Heart left ventricle (tissue), 13 donors: ENCODE results near the gene MAP3K5.

Experiments
- POLR2A ChIP-seq, 2 donors: fragments of 450-650 bp; IDR thresholded peaks; one replicate each; pipeline ENCODE4 v1.6.1; 2017; ENCODE audit warnings: antibody characterized with exemption in 2 of 2, mild to moderate bottlenecking in 2 of 2, moderate library complexity in 2 of 2
- TF ChIP-seq, protein P1 (sequence below), 12 donors: fragments of 200-600 bp; sonication (generic) in 4 of 12; IDR thresholded peaks; one replicate each; pipeline versions ENCODE4 v1.5.0 to v1.8.0; 2018 to 2022; ENCODE audit warnings: antibody characterized with exemption in 12 of 12, mild to moderate bottlenecking in 5 of 12
- donor health status: ischemic (EF 13 %, LVEDD 7.1; RV severe dilation, severe dysfunction).
- donor health status: DM: no; HTN: yes; CAD: no.
- donor health status: DM: no; HTN: no; CAD: no.
- donor health status: ischemic (EF 25% LVEDD 6.9; RV normal size, moderate dysfunction).
- donor health status: ischemic (EF 25% LVEDD 5.7; RV mildly dilated, moderate dysfunction).
- donor health status: ischemic (EF 35%, LVEDD 5.7; RV mildly dilated, moderate dysfunction).
- donor health status: nonischemic (EF 11% LVEDD 7.7; RV severe dilation, severe dysfunction).
- donor health status: DM: yes; HTN: yes; CAD: no.
- donor health status: PGD.
- donor health status: ischemic (EF 29% LVEDD 5.4; RV normal size, mild dysfunction).
- donor health status: nonischemic (EF 23%, LVEDD 6.1; RV moderate dilation, normal function).

DNA sequence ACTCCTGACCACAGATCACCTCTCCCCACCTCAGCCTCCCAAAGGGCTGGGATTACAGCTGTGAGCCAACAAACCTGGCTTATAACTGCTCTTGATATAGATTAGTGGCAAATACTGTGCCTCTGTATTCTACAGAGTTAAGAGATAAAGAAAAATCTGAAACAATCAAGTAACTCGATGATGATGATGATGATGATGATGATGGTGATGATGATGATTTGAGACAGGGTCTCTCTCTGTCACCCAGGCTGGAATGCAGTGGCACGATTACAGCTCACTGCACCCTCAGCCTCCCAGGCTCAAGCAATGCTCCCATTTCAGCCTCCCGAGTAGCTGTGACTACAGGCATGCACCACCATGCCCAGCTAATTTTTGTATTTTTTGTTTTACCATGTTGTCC lies 175.8 kb downstream of the MAP3K5 start:
- TF ChIP-seq, protein P1, sequence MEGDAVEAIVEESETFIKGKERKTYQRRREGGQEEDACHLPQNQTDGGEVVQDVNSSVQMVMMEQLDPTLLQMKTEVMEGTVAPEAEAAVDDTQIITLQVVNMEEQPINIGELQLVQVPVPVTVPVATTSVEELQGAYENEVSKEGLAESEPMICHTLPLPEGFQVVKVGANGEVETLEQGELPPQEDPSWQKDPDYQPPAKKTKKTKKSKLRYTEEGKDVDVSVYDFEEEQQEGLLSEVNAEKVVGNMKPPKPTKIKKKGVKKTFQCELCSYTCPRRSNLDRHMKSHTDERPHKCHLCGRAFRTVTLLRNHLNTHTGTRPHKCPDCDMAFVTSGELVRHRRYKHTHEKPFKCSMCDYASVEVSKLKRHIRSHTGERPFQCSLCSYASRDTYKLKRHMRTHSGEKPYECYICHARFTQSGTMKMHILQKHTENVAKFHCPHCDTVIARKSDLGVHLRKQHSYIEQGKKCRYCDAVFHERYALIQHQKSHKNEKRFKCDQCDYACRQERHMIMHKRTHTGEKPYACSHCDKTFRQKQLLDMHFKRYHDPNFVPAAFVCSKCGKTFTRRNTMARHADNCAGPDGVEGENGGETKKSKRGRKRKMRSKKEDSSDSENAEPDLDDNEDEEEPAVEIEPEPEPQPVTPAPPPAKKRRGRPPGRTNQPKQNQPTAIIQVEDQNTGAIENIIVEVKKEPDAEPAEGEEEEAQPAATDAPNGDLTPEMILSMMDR (IDR thresholded peaks at IDR 0.05), result no peak
- TF ChIP-seq POLR2A (IDR thresholded peaks at IDR 0.05), result no peak
